ENCODE data around the gene FAM237B. TPM values are rescaled to one million over a fixed set of nuclear protein-coding genes. Genes with fewer than 3 reads are reported as not detected.

The FAM237B gene
- total and polyA plus RNA-seq, 2 of the 8 experiments (the other 6 are each of a cell fraction or from before 2014, with no cell fraction given): not detected

DNA sequence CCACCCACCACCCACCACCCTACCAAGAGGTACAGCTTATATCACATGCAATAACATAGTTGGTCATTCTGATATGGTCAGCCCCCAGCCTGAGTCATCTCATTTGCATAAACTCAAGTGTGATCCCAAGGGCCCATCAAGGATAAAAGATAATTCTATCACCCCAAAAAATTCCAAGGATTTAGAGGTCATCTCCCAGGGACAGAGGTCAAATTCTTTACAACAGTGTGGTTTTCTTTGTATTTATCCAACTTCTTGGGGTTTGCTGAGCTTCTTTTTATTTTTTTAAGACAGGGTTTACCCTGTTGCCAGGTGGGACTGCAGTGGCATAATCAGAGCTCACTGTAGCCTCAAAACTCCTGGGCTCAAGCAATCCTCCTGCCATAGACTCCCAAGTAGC is 16.0 kb upstream of the FAM237B start:
- Histone ChIP-seq H3K27me3 (replicated peaks in 1 of 4; ENCODE audit: control insufficient read depth in 3 of 4, extremely low read depth in 1 of 4, insufficient read depth in 3 of 4, low read length in 3 of 4) (no peaks in the 10 kb centered on the region), H3K27ac (ENCODE audit: low read depth, low read length) (no peak overlapping the region), H2BK120ac (replicated peaks; ENCODE audit: low read depth, low read length) (no peak overlapping the region), H3K23me2 (ENCODE audit: low read depth, low read length) (no peaks in the 10 kb centered on the region), H2AFZ (ENCODE audit: low read length) (no peak overlapping the region), H4K5ac (ENCODE audit: insufficient read length, low read depth, low read length) (no peak overlapping the region), H4K91ac (replicated peaks; ENCODE audit: insufficient read length, low read length) (no peak overlapping the region), H4K20me1 (replicated peaks in 1 of 2; ENCODE audit: control insufficient read depth in 1 of 2, insufficient read depth in 2 of 2, low read length in 2 of 2) (no peaks in the 10 kb centered on the region), H3K79me1 (ENCODE audit: low read depth, low read length) (no peaks in the 10 kb centered on the region), H3K4me1 (replicated peaks in 1 of 4; ENCODE audit: control insufficient read depth in 3 of 4, insufficient read depth in 4 of 4, low read length in 3 of 4) (no peaks in the 10 kb centered on the region), H3K23ac (ENCODE audit: insufficient read length) (no peak overlapping the region), H3K4me3 (ENCODE audit: extremely low read depth in 1 of 4, insufficient read depth in 2 of 4, low read depth in 3 of 4, low read length in 4 of 4) (no peak overlapping the region), H3K4ac (replicated peaks; ENCODE audit: insufficient read length, low read depth, low read length) (no peak overlapping the region), H3K9me3 (ENCODE audit: insufficient read depth in 2 of 2, low read depth in 1 of 2, low read length in 1 of 2) (peaks cover 0 to 4% of the 10 kb centered on the region in 2 experiments; a peak in 1 of 4 replicates), H2AK5ac (ENCODE audit: low read depth, low read length) (no peak overlapping the region), H2BK20ac (ENCODE audit: low read length) (no peak overlapping the region), H2BK5ac (ENCODE audit: low read depth, low read length) (no peak overlapping the region), H3K79me2 (ENCODE audit: control insufficient read depth in 1 of 2, insufficient read depth in 2 of 2, low read length in 2 of 2) (no peaks in the 10 kb centered on the region), H4K8ac (ENCODE audit: extremely low read depth, insufficient read depth, low read length) (no peak overlapping the region), H3K14ac (ENCODE audit: insufficient read length) (no peak overlapping the region), H2BK15ac (ENCODE audit: low read length) (no peak overlapping the region), H3K56ac (replicated peaks; ENCODE audit: insufficient read length, low read depth, low read length) (no peak overlapping the region), H3K9ac (replicated peaks in 1 of 4; ENCODE audit: extremely low read depth in 1 of 4, low read depth in 3 of 4, low read length in 3 of 4) (no peak overlapping the region), H2BK12ac (ENCODE audit: low read depth, low read length) (no peak overlapping the region), H3K36me3 (ENCODE audit: control insufficient read depth in 2 of 4, insufficient read depth in 4 of 4, low read length in 3 of 4) (no peaks in the 10 kb centered on the region), H3K4me2 (ENCODE audit: insufficient read depth in 1 of 2, low read depth in 2 of 2, low read length in 2 of 2) (no peak overlapping the region), H3K18ac (ENCODE audit: extremely low read depth, low read length) (no peak overlapping the region)
- ChIA-PET POLR2A (ENCODE audit: partially characterized antibody) (no interaction called here), CTCF (ENCODE audit: partially characterized antibody) (interaction anchor here (1.2 to 2.1 kb wide), 3 partner anchors 9 to 24 kb away, joined by 3 to 8 read pairs (median 5); partner anchors contain the start of gene FAM237B)
- FAIRE-seq: no peak
- no peak for DNase-seq (ENCODE audit: low read depth in 1 of 2, low spot score in 2 of 2)
- TF ChIP-seq RFX5 (IDR thresholded peaks at IDR 0.05; ENCODE audit: borderline replicate concordance, low read depth, low read length): no peak
- no peak for TF ChIP-seq SAP30 (IDR thresholded peaks at IDR 0.05; ENCODE audit: insufficient read depth, insufficient replicate concordance, low read length)
- no peak for TF ChIP-seq ZNF274 (IDR thresholded peaks at IDR 0.05; ENCODE audit: borderline replicate concordance, extremely low read depth, low read length)
- TF ChIP-seq, protein P1, sequence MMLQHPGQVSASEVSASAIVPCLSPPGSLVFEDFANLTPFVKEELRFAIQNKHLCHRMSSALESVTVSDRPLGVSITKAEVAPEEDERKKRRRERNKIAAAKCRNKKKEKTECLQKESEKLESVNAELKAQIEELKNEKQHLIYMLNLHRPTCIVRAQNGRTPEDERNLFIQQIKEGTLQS (IDR thresholded peaks at IDR 0.05; ENCODE audit: insufficient read depth, low read depth, low read length): no peak
- TF ChIP-seq NANOG (IDR thresholded peaks at IDR 0.05; ENCODE audit: insufficient read depth, low read depth, low read length, poor library complexity, severe bottlenecking): no peak
- no peak for TF ChIP-seq CEBPB (IDR thresholded peaks at IDR 0.05; ENCODE audit: low read depth, low read length)
